IMR-90 (cell line): ENCODE data around the gene FOXN4. TPM values are rescaled to one million over a fixed set of nuclear protein-coding genes. Genes with fewer than 3 reads are reported as not detected.

ENCODE experiments used
- ATAC-seq: fragments of 200-7000 bp; cut with Tn5 transposase; 2 replicates; pipeline ENCODE4 v1.9.1; 2020; ENCODE audit warnings: low read depth, mild to moderate bottlenecking, moderate library complexity
- BruUV-seq: library from RNA; stranded (reverse); fragments of 400-500 nt; replicated peaks from 2 replicates; lab custom pipeline; 2021; lab: Mats Ljungman, UMichigan
- CTCF ChIA-PET: fragments of 300-600 bp; formaldehyde crosslinking; extraction: SDS; loops from one replicate; lab custom pipeline; 2021; ENCODE audit warnings: antibody characterized with exemption; lab: Yijun Ruan, JAX
- POLR2A ChIA-PET: fragments of 300-600 bp; sonication (Branson Sonifier 250); formaldehyde crosslinking; loops from one replicate; lab custom pipeline; 2022; ENCODE audit warnings: antibody characterized with exemption; ENCODE audit not compliant: unreplicated experiment; lab: Charles Lee
- DNase-seq: peaks from one replicate; pipeline ENCODE4 v3.0.0; 2013
- H2AFZ ChIP-seq: replicated peaks from 2 replicates; pipeline ENCODE3; 2013; ENCODE audit warnings: low read length, mild to moderate bottlenecking; ENCODE audit not compliant: poor library complexity
- H2AK5ac ChIP-seq: 2 replicates; pipeline ENCODE4 v1.6.1; 2013; ENCODE audit warnings: low read depth, low read length, inconsistent platforms
- H2AK9ac ChIP-seq: replicated peaks from 2 replicates; pipeline ENCODE3; 2013; ENCODE audit warnings: mild to moderate bottlenecking, low read depth, low read length, moderate library complexity; ENCODE audit not compliant: poor library complexity
- H2BK120ac ChIP-seq: 2 replicates; pipeline ENCODE4 v1.6.1; 2013; ENCODE audit warnings: low read depth, low read length, inconsistent platforms
- H2BK15ac ChIP-seq: 3 replicates; pipeline ENCODE4 v1.6.1; 2013; ENCODE audit warnings: low read depth, low read length, inconsistent platforms
- H2BK20ac ChIP-seq: 2 replicates; pipeline ENCODE4 v1.6.1; 2013; ENCODE audit warnings: low read depth, mild to moderate bottlenecking, inconsistent platforms, low read length, moderate library complexity
- H2BK5ac ChIP-seq: 2 replicates; pipeline ENCODE4 v1.6.1; 2013; ENCODE audit warnings: mild to moderate bottlenecking, low read depth, low read length, inconsistent platforms; ENCODE audit not compliant: poor library complexity, severe bottlenecking
- H3K14ac ChIP-seq: replicated peaks from 2 replicates; pipeline ENCODE4 v1.6.1; 2013; ENCODE audit warnings: low read depth, low read length, inconsistent platforms
- H3K18ac ChIP-seq: 2 replicates; pipeline ENCODE4 v1.6.1; 2013; ENCODE audit warnings: low read depth, low read length, control low read depth
- H3K23ac ChIP-seq: 2 replicates; pipeline ENCODE4 v1.6.1; 2013; ENCODE audit warnings: low read depth, low read length, inconsistent platforms
- H3K27ac ChIP-seq: 2 replicates; pipeline ENCODE4 v1.5.1; 2013; ENCODE audit warnings: mild to moderate bottlenecking, control low read depth, low read length; ENCODE audit not compliant: insufficient read depth
- H3K27me3 ChIP-seq: 2 replicates; pipeline ENCODE4 v1.6.1; 2013; ENCODE audit warnings: low read length; ENCODE audit not compliant: control insufficient read depth, insufficient read depth
- H3K36me3 ChIP-seq: 2 replicates; pipeline ENCODE4 v1.6.1; 2013; ENCODE audit warnings: low read length, mixed read lengths; ENCODE audit not compliant: control insufficient read depth, insufficient read depth
- H3K4ac ChIP-seq: 2 replicates; pipeline ENCODE4 v1.6.1; 2013; ENCODE audit warnings: low read depth, low read length, inconsistent platforms
- H3K4me1 ChIP-seq: 2 replicates; pipeline ENCODE4 v1.6.1; 2013; ENCODE audit warnings: low read length, mixed read lengths; ENCODE audit not compliant: control insufficient read depth, insufficient read depth
- H3K4me2 ChIP-seq: 2 replicates; pipeline ENCODE4 v1.6.1; 2013; ENCODE audit warnings: low read depth, mild to moderate bottlenecking, control low read depth, low read length, moderate library complexity
- H3K4me3 ChIP-seq: 2 replicates; pipeline ENCODE4 v1.5.1; 2013; ENCODE audit warnings: low read depth, mild to moderate bottlenecking, control low read depth, low read length, moderate library complexity; ENCODE audit not compliant: insufficient read depth
- H3K56ac ChIP-seq: 2 replicates; pipeline ENCODE4 v1.6.1; 2013; ENCODE audit warnings: low read length, inconsistent platforms; ENCODE audit not compliant: insufficient read depth; ENCODE audit errors: extremely low read depth
- H3K79me1 ChIP-seq, 2 experiments: 2 replicates each; pipeline ENCODE4 v1.6.1; 2013; ENCODE audit warnings: low read length in 2 of 2, inconsistent platforms in 1 of 2, low read depth in 1 of 2
- H3K9ac ChIP-seq: 2 replicates; pipeline ENCODE4 v1.6.1; 2013; ENCODE audit warnings: low read depth, low read length, control low read depth
- H3K9me1 ChIP-seq: 2 replicates; pipeline ENCODE4 v1.6.1; 2013; ENCODE audit warnings: low read length, inconsistent platforms; ENCODE audit not compliant: insufficient read depth
- H3K9me3 ChIP-seq: 2 replicates; pipeline ENCODE4 v1.6.1; 2013; ENCODE audit warnings: low read length; ENCODE audit not compliant: control insufficient read depth, insufficient read depth
- H4K20me1 ChIP-seq: 2 replicates; pipeline ENCODE4 v1.6.1; 2013; ENCODE audit warnings: low read length, inconsistent platforms; ENCODE audit not compliant: insufficient read depth
- H4K5ac ChIP-seq: 2 replicates; pipeline ENCODE4 v1.6.1; 2013; ENCODE audit warnings: mild to moderate bottlenecking, low read depth, low read length, control low read depth
- H4K8ac ChIP-seq, 2 experiments: 2 replicates each; pipeline ENCODE4 v1.6.1; 2013; ENCODE audit warnings: low read depth in 2 of 2, low read length in 2 of 2, control low read depth in 1 of 2, inconsistent platforms in 1 of 2
- H4K91ac ChIP-seq: 2 replicates; pipeline ENCODE4 v1.6.1; 2013; ENCODE audit warnings: low read depth, low read length, inconsistent platforms; ENCODE audit not compliant: insufficient read depth
- BHLHE40 ChIP-seq: fragments of 150-350 bp; IDR thresholded peaks from 2 replicates; pipeline ENCODE4 v1.6.1; 2016; ENCODE audit warnings: mild to moderate bottlenecking, low read depth, low read length
- CEBPB ChIP-seq: IDR thresholded peaks from 2 replicates; pipeline ENCODE4 v1.6.1; 2012; ENCODE audit warnings: low read depth, low read length, improper control_type of control experiment
- CHD1 ChIP-seq: IDR thresholded peaks from 2 replicates; pipeline ENCODE4 v1.6.1; 2012; ENCODE audit warnings: low read depth, low read length, improper control_type of control experiment
- MAZ ChIP-seq: IDR thresholded peaks from 2 replicates; pipeline ENCODE4 v1.6.1; 2012; ENCODE audit warnings: low read depth, mild to moderate bottlenecking, low read length, improper control_type of control experiment, moderate library complexity, borderline replicate concordance
- RAD21 ChIP-seq: IDR thresholded peaks from 2 replicates; pipeline ENCODE4 v1.6.1; 2012; ENCODE audit warnings: low read length, improper control_type of control experiment
- SMC3 ChIP-seq: fragments of 150-350 bp; IDR thresholded peaks from 2 replicates; pipeline ENCODE4 v1.6.1; 2016; ENCODE audit warnings: low read depth, mild to moderate bottlenecking, antibody characterized with exemption, low read length, moderate library complexity
- WGBS, 2 experiments: methylation state at CpG; one replicate each; pipeline versions ENCODE4 v1.1.5 to v1.1.7; 2013; ENCODE audit warnings: missing lambda C conversion rate in 2 of 2; ENCODE audit not compliant: insufficient read length in 1 of 2; ENCODE audit errors: extremely low coverage in 2 of 2; 5-methylcytosine and 5-hydroxymethylcytosine counted together
- dilution Hi-C: fragments of 300-500 bp; cut with HindIII; formaldehyde crosslinking; loops from one replicate; pipeline ENCODE4 v1.14.3; 2018; ENCODE audit warnings: low sequenced_read_pairs; ENCODE audit not compliant: unreplicated experiment
- in situ Hi-C: fragments of 300-500 bp; cut with MboI; formaldehyde crosslinking; loops from 3 replicates; pipeline ENCODE4 v1.14.3; 2019; ENCODE audit warnings: low sequenced_read_pairs, inconsistent platforms, mixed read lengths
- intact Hi-C: fragments of 100-400 bp; cut with micrococcal nuclease; formaldehyde crosslinking; loops from 2 replicates; pipeline ENCODE4 v1.10.0; 2022
- polyA plus RNA-seq, 3 experiments: library from polyadenylated mRNA; depleted of rRNA; stranded (reverse); fragments of >200 nt; gene quantifications; 2 replicates each; pipeline ENCODE4 v1.2.3, GENCODE V29; 2012; ENCODE audit warnings: low replicate concordance in 1 of 3
- total RNA-seq: library from RNA; depleted of rRNA; stranded (reverse); fragments of >200 nt; gene quantifications from 2 replicates; pipeline ENCODE4 v1.2.3, GENCODE V29; 2012

FOXN4 gene
- total and polyA plus RNA-seq, 2 of the 4 experiments (the other 2 are of a cell fraction): not detected

GRCh38 chr12:109269428-109269827 is 39.7 kb downstream of the FOXN4 start:
- Histone ChIP-seq H2AK5ac (no peak overlapping the region), H3K4ac (no peak overlapping the region), H3K4me2 (no peak overlapping the region), H3K36me3 (peaks cover 3% of the 10 kb centered on the region; the same call in 1 of the 2 replicates), H2BK5ac (no peak overlapping the region), H3K4me1 (no peaks in the 10 kb centered on the region), H4K20me1 (no peaks in the 10 kb centered on the region), H3K79me1 (no peaks in the 10 kb centered on the region), H3K4me3 (no peak overlapping the region), H3K27me3 (peaks cover 10% of the 10 kb centered on the region; the same call in 1 of the 2 replicates), H2BK20ac (no peak overlapping the region), H4K8ac (no peak overlapping the region), H2AFZ (no peak overlapping the region), H4K91ac (no peak overlapping the region), H2BK15ac (no peak overlapping the region), H2BK120ac (no peak overlapping the region), H3K9ac (no peak overlapping the region), H3K9me3 (no peaks in the 10 kb centered on the region), H3K18ac (no peak overlapping the region), H3K14ac (no peak overlapping the region), H3K56ac (no peak overlapping the region), H3K27ac (no peak overlapping the region), H2AK9ac (no peak overlapping the region), H3K9me1 (no peaks in the 10 kb centered on the region), H4K5ac (no peak overlapping the region), H3K23ac (no peak overlapping the region)
- dilution Hi-C loops: no loop called here
- no TSS peak for BruUV-seq
- DNase-seq: no peak
- ATAC-seq: no peak
- in situ Hi-C loops: no loop called here
- intact Hi-C loops: no loop called here
- no peak for TF ChIP-seq BHLHE40
- TF ChIP-seq RAD21: no peak
- TF ChIP-seq SMC3: no peak
- no peak for TF ChIP-seq CHD1
- no peak for TF ChIP-seq MAZ
- TF ChIP-seq CEBPB: no peak
- ChIA-PET POLR2A (no interaction called here), CTCF (no interaction called here)
- WGBS, 2 experiments: 60% methylated on average over 2 of the region's 3 CpGs; no CpG with 5 or more reads in 1 of the 2 experiments
